Gastroesophageal sphincter (tissue), 3 donors: ENCODE measurements around the gene SRP68.

Source experiments
- CTCF ChIP-seq, 4 experiments: fragments of 200-600 bp in 2 of 4; fragments of 450-650 bp in 2 of 4; sonication (generic) in 1 of 4; IDR thresholded peaks; one replicate each; pipeline ENCODE4 v1.5.1; 2017 to 2019; ENCODE audit warnings: antibody characterized with exemption in 4 of 4, mild to moderate bottlenecking in 2 of 4, moderate library complexity in 2 of 4
- EP300 ChIP-seq: sonication (generic); formaldehyde crosslinking; IDR thresholded peaks from one replicate; pipeline ENCODE4 v1.6.1; 2017; ENCODE audit warnings: antibody characterized with exemption, mild to moderate bottlenecking
- POLR2A ChIP-seq, 2 donors: fragments of 450-650 bp; IDR thresholded peaks; one replicate each; pipeline ENCODE4 v1.6.1; 2017; ENCODE audit warnings: antibody characterized with exemption in 2 of 2, mild to moderate bottlenecking in 2 of 2, moderate library complexity in 1 of 2
- POLR2AphosphoS5 ChIP-seq: sonication (generic); formaldehyde crosslinking; IDR thresholded peaks from one replicate; pipeline ENCODE4 v1.6.1; 2017; ENCODE audit warnings: antibody characterized with exemption

GRCh38 chr17:76048025-76048605 lies 24.2 kb downstream of the SRP68 start:
- TF ChIP-seq CTCF (IDR thresholded peaks at IDR 0.05) (no peak), EP300 (no peak), POLR2AphosphoS5 (no peak), POLR2A (IDR thresholded peaks at IDR 0.05) (no peak)
